GM13976 (cell line): ENCODE measurements around the gene PRRX1.

Experiments used
- DNase-seq: peaks from one replicate; pipeline ENCODE4 v3.0.0; 2012; ENCODE audit warnings: low spot score
- CTCF ChIP-seq: IDR thresholded peaks from 2 replicates; pipeline ENCODE4 v1.5.1; 2012; ENCODE audit warnings: borderline replicate concordance, mild to moderate bottlenecking; ENCODE audit not compliant: insufficient read depth; ENCODE audit errors: extremely low read depth, missing control alignments, control extremely low read depth
- in situ Hi-C: fragments of 300-500 bp; cut with MboI; formaldehyde crosslinking; loops from one replicate; pipeline ENCODE4 v1.12.0; 2022; ENCODE audit warnings: low sequenced_read_pairs, mixed read lengths, inconsistent platforms; ENCODE audit not compliant: unreplicated experiment

Gene PRRX1

GRCh38 chr1:170765712-170766330, 101.9 kb downstream of the PRRX1 start:
- in situ Hi-C loops = no loop called here
- no peak for DNase-seq
- no peak for TF ChIP-seq CTCF

GRCh38 chr1:170768929-170769328, 105.0 kb downstream of the PRRX1 start:
- in situ Hi-C loops = no loop called here
- DNase-seq = no peak
- no peak for TF ChIP-seq CTCF

- no peak for TF ChIP-seq CTCF
- DNase-seq = no peak
- in situ Hi-C loops = no loop called here
Observed at GRCh38 chr1:170769691-170770090, 105.8 kb downstream of the PRRX1 start.

GRCh38 chr1:170770254-170770653, 106.3 kb downstream of the PRRX1 start:
- no peak for TF ChIP-seq CTCF
- in situ Hi-C loops = no loop called here
- no peak for DNase-seq

GRCh38 chr1:170776252-170776651, 112.3 kb downstream of the PRRX1 start:
- in situ Hi-C loops = no loop called here
- no peak for TF ChIP-seq CTCF
- DNase-seq = no peak

- DNase-seq = no peak
- no peak for TF ChIP-seq CTCF
- in situ Hi-C loops = no loop called here
Observed at GRCh38 chr1:170776777-170777176, 112.8 kb downstream of the PRRX1 start.
